HCT116 (cell line): ENCODE measurements around the gene MEIS2. TPM values are rescaled to one million over a fixed set of nuclear protein-coding genes. Genes with fewer than 3 reads are reported as not detected.

ENCODE experiments used
- ATAC-seq: fragments of 200-7000 bp; cut with Tn5 transposase; 2 replicates; pipeline ENCODE4 v1.9.1; 2020; ENCODE audit warnings: mild to moderate bottlenecking, moderate library complexity
- BruUV-seq: library from RNA; stranded (reverse); fragments of 400-500 nt; replicated peaks from 2 replicates; lab custom pipeline; 2021; lab: Mats Ljungman, UMichigan
- CTCF ChIA-PET: fragments of 300-600 bp; sonication (Branson Sonifier 250); formaldehyde crosslinking; loops from one replicate; lab custom pipeline; 2021; ENCODE audit warnings: antibody characterized with exemption; lab: Charles Lee
- POLR2A ChIA-PET: fragments of 300-600, 350-600 bp; sonication (Branson Sonifier 250); formaldehyde crosslinking; loops from one replicate; lab custom pipeline; 2021; ENCODE audit warnings: antibody characterized with exemption; lab: Charles Lee
- RAD21 ChIA-PET, 2 experiments: fragments of 300-600 bp; sonication (Branson Sonifier 250); formaldehyde crosslinking; loops; one replicate each; lab custom pipeline; 2023; ENCODE audit warnings: low total read pairs in 2 of 2; ENCODE audit not compliant: uncharacterized antibody in 2 of 2, unreplicated experiment in 2 of 2, low non-redundant PET in 1 of 2; lab: Charles Lee
- DNase-seq: peaks from one replicate; pipeline ENCODE4 v3.0.0-alpha.2; 2010; ENCODE audit warnings: low read depth, low spot score
- H2AFZ ChIP-seq: fragments of 200-600 bp; shearing (Covaris generic), sonication (generic); 2 replicates; pipeline ENCODE4 v1.6.1; 2017; ENCODE audit warnings: low read depth, mixed run types, mixed read lengths, antibody characterized with exemption, low read length; ENCODE audit not compliant: poor library complexity, severe bottlenecking
- H3K27ac ChIP-seq: 2 replicates; pipeline ENCODE4 v1.5.1; 2012; ENCODE audit warnings: low read depth, low read length
- H3K27me3 ChIP-seq: fragments of 200-600 bp; sonication (generic); 2 replicates; pipeline ENCODE4 v1.6.1; 2016; ENCODE audit warnings: mixed run types, low read length, mixed read lengths; ENCODE audit not compliant: insufficient read depth
- H3K36me3 ChIP-seq, 2 experiments: fragments of 200-500 bp in 1 of 2; fragments of 200-600 bp in 1 of 2; sonication (Bioruptor generic) in 1 of 2; sonication (generic) in 1 of 2; 2 replicates each; pipeline versions ENCODE4 v1.5.1 to v1.6.1; 2014 to 2016; ENCODE audit warnings: low read length in 2 of 2, inconsistent platforms in 1 of 2, mixed read lengths in 1 of 2, mixed run types in 1 of 2; ENCODE audit not compliant: insufficient read depth in 2 of 2, control insufficient read depth in 1 of 2
- H3K4me1 ChIP-seq, 2 experiments: fragments of 200-600 bp in 1 of 2; sonication (generic) in 1 of 2; 2 replicates each; pipeline versions ENCODE4 v1.5.1 to v1.6.1; 2012 to 2017; ENCODE audit warnings: low read length in 2 of 2, inconsistent platforms in 1 of 2, mild to moderate bottlenecking in 1 of 2, mixed read lengths in 1 of 2, mixed run types in 1 of 2, moderate library complexity in 1 of 2; ENCODE audit not compliant: insufficient read depth in 2 of 2, control insufficient read depth in 1 of 2
- H3K4me2 ChIP-seq: fragments of 200-600 bp; sonication (generic); 2 replicates; pipeline ENCODE4 v1.6.1; 2017; ENCODE audit warnings: mixed run types, low read length, mixed read lengths
- H3K4me3 ChIP-seq, 2 experiments: fragments of 200-600 bp in 1 of 2; sonication (generic) in 1 of 2; replicated peaks in 1 of 2; 2 replicates each; pipeline ENCODE4 v1.5.1; 2011 to 2016; ENCODE audit warnings: low read length in 2 of 2, control low read depth in 1 of 2, low read depth in 1 of 2, mild to moderate bottlenecking in 1 of 2, mixed read lengths in 1 of 2, mixed run types in 1 of 2
- H3K79me2 ChIP-seq: fragments of 200-600 bp; sonication (generic); 2 replicates; pipeline ENCODE4 v1.6.1; 2017; ENCODE audit warnings: mild to moderate bottlenecking, mixed run types, low read length, moderate library complexity, mixed read lengths; ENCODE audit not compliant: insufficient read depth
- H3K9ac ChIP-seq: fragments of 200-600 bp; sonication (generic); 2 replicates; pipeline ENCODE4 v1.6.1; 2016; ENCODE audit warnings: low read length, mixed read lengths
- H3K9me2 ChIP-seq: fragments of 200-600 bp; sonication (generic), shearing (Covaris generic); 2 replicates; pipeline ENCODE4 v1.6.1; 2017; ENCODE audit warnings: mixed run types, mild to moderate bottlenecking, moderate library complexity; ENCODE audit not compliant: insufficient read depth
- H3K9me3 ChIP-seq, 2 experiments: fragments of 200-500 bp in 1 of 2; fragments of 200-600 bp in 1 of 2; sonication (Bioruptor generic) in 1 of 2; sonication (generic) in 1 of 2; 2 replicates each; pipeline ENCODE4 v1.6.1; 2014 to 2017; ENCODE audit warnings: low read length in 2 of 2, mixed read lengths in 2 of 2, inconsistent platforms in 1 of 2, low read depth in 1 of 2, mild to moderate bottlenecking in 1 of 2, mixed run types in 1 of 2, moderate library complexity in 1 of 2; ENCODE audit not compliant: control insufficient read depth in 1 of 2, insufficient read depth in 1 of 2
- H4K20me1 ChIP-seq: fragments of 200-600 bp; sonication (generic), shearing (Covaris generic); 2 replicates; pipeline ENCODE4 v1.6.1; 2017; ENCODE audit warnings: mixed run types, mild to moderate bottlenecking, moderate library complexity; ENCODE audit not compliant: insufficient read depth
- CBX3 ChIP-seq: IDR thresholded peaks from 2 replicates; pipeline ENCODE4 v1.6.1; 2012; ENCODE audit warnings: low read depth
- ELF1 ChIP-seq: IDR thresholded peaks from 2 replicates; pipeline ENCODE4 v1.6.1; 2012; ENCODE audit warnings: low read depth, borderline replicate concordance
- EZH2 ChIP-seq: fragments of 200-600 bp; sonication (generic); IDR thresholded peaks from 2 replicates; pipeline ENCODE4 v1.6.1; 2017; ENCODE audit warnings: antibody characterized with exemption, mixed run types
- FOSL1 ChIP-seq: IDR thresholded peaks from 2 replicates; pipeline ENCODE4 v1.6.1; 2012; ENCODE audit warnings: low read depth
- JUND ChIP-seq: IDR thresholded peaks from 2 replicates; pipeline ENCODE4 v1.6.1; 2012
- POLR2A ChIP-seq: IDR thresholded peaks from 2 replicates; pipeline ENCODE4 v1.7.0; 2011; ENCODE audit warnings: borderline replicate concordance; ENCODE audit not compliant: insufficient read depth, insufficient read length; ENCODE audit errors: extremely low read depth
- POLR2AphosphoS5 ChIP-seq: IDR thresholded peaks from 2 replicates; pipeline ENCODE4 v1.6.1; 2011; ENCODE audit warnings: mild to moderate bottlenecking, low read depth, low read length, moderate library complexity
- RAD21 ChIP-seq: IDR thresholded peaks from 2 replicates; pipeline ENCODE4 v1.6.1; 2012; ENCODE audit warnings: low read depth, mild to moderate bottlenecking
- SIN3A ChIP-seq: IDR thresholded peaks from 2 replicates; pipeline ENCODE4 v1.6.1; 2012; ENCODE audit warnings: low read depth
- SP1 ChIP-seq: IDR thresholded peaks from 2 replicates; pipeline ENCODE4 v1.6.1; 2012; ENCODE audit warnings: low read depth
- SRF ChIP-seq: IDR thresholded peaks from 2 replicates; pipeline ENCODE4 v1.6.1; 2012; ENCODE audit warnings: low read depth
- TCF7L2 ChIP-seq: IDR thresholded peaks from 2 replicates; pipeline ENCODE4 v1.7.0; 2011; ENCODE audit warnings: borderline replicate concordance, inconsistent platforms; ENCODE audit not compliant: insufficient read depth, insufficient read length; ENCODE audit errors: extremely low read depth
- intact Hi-C: fragments of 100-400 bp; cut with micrococcal nuclease; formaldehyde crosslinking; loops from 2 replicates; pipeline ENCODE4 v1.10.0; 2022
- total RNA-seq: library from RNA; stranded (reverse); gene quantifications from one replicate; pipeline ENCODE4 v1.2.1, GENCODE V29; 2021; ENCODE audit not compliant: unreplicated experiment
- TF ChIP-seq, protein P1 (sequence below), 3 experiments: fragments of 200-600 bp in 1 of 3; sonication (generic) in 1 of 3; IDR thresholded peaks in 2 of 3; conservative IDR thresholded peaks in 1 of 3; 2 replicates each; pipeline ENCODE4 v1.5.1; 2012 to 2017; ENCODE audit warnings: low read depth in 2 of 3, low read length in 2 of 3, antibody characterized with exemption in 1 of 3, borderline replicate concordance in 1 of 3, control low read depth in 1 of 3, mild to moderate bottlenecking in 1 of 3, mixed read lengths in 1 of 3, mixed run types in 1 of 3, moderate library complexity in 1 of 3; ENCODE audit not compliant: insufficient read depth in 1 of 3
- TF ChIP-seq, protein P2 (sequence below): IDR thresholded peaks from 2 replicates; pipeline ENCODE4 v1.6.1; 2012; ENCODE audit warnings: low read depth
- TF ChIP-seq, protein P3 (sequence below): IDR thresholded peaks from 2 replicates; pipeline ENCODE4 v1.6.1; 2012
- TF ChIP-seq, protein P4 (sequence below): IDR thresholded peaks from 2 replicates; pipeline ENCODE4 v1.6.1; 2011; ENCODE audit warnings: mild to moderate bottlenecking, low read length, moderate library complexity; ENCODE audit not compliant: insufficient replicate concordance; ENCODE audit errors: extremely low read depth

Gene MEIS2
- total RNA-seq, 1 experiment from 2014 or later: 11.5 TPM

DNA sequence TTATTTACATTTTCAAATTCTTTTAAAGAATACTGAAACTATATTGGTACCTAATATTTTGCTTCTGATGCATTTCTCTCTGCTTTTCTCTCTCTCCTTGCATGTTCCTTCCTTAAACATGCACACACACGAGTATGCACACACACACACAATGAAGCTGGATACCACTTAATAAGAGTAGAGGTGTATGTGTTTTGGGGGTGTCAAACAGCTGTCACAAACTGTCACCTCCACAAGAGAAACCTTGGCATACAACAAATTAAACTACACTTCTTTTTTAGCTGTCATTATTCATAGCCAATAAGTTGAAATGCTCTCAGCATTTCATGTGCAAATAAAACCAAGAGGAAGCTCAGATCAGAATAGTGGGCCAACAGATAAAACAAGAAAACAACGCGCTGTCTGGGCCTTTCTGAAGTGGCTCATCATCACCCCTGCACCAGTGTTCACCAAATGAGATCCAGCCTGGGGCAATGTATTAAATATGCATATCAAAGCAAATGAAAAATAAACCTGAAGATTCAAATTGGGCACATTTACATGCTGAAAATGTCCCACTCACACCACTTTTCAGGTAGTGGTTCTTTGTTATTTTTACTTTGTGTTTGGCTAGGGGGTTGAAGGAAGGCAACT lies 9.7 kb downstream of the MEIS2 start:
- Histone ChIP-seq H3K4me1 (no peaks in the 10 kb centered on the region), H3K9me2 (no peaks in the 10 kb centered on the region), H3K36me3 (peaks cover 5 to 11% of the 10 kb centered on the region in 2 experiments; a peak in 3 of 4 replicates), H3K27ac (no peak overlapping the region)
- CTCF ChIA-PET: no interaction called here
- no peak for ATAC-seq
- DNase-seq: no peak
- intact Hi-C loops: no loop called here
- TF ChIP-seq ELF1: no peak
- no peak for TF ChIP-seq POLR2A
- TF ChIP-seq CBX3: no peak
- no peak for TF ChIP-seq SIN3A
- TF ChIP-seq POLR2AphosphoS5: no peak
- TF ChIP-seq RAD21: no peak
- TF ChIP-seq, protein P1, sequence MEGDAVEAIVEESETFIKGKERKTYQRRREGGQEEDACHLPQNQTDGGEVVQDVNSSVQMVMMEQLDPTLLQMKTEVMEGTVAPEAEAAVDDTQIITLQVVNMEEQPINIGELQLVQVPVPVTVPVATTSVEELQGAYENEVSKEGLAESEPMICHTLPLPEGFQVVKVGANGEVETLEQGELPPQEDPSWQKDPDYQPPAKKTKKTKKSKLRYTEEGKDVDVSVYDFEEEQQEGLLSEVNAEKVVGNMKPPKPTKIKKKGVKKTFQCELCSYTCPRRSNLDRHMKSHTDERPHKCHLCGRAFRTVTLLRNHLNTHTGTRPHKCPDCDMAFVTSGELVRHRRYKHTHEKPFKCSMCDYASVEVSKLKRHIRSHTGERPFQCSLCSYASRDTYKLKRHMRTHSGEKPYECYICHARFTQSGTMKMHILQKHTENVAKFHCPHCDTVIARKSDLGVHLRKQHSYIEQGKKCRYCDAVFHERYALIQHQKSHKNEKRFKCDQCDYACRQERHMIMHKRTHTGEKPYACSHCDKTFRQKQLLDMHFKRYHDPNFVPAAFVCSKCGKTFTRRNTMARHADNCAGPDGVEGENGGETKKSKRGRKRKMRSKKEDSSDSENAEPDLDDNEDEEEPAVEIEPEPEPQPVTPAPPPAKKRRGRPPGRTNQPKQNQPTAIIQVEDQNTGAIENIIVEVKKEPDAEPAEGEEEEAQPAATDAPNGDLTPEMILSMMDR (IDR thresholded peaks at IDR 0.05 in 2 of 3, conservative IDR thresholded peaks at IDR 0.05 in 1 of 3; ENCODE audit: borderline replicate concordance in 1 of 3, insufficient read depth in 1 of 3, low read depth in 2 of 3, low read length in 2 of 3): no peak
- TF ChIP-seq SP1: no peak
- TF ChIP-seq, protein P2, sequence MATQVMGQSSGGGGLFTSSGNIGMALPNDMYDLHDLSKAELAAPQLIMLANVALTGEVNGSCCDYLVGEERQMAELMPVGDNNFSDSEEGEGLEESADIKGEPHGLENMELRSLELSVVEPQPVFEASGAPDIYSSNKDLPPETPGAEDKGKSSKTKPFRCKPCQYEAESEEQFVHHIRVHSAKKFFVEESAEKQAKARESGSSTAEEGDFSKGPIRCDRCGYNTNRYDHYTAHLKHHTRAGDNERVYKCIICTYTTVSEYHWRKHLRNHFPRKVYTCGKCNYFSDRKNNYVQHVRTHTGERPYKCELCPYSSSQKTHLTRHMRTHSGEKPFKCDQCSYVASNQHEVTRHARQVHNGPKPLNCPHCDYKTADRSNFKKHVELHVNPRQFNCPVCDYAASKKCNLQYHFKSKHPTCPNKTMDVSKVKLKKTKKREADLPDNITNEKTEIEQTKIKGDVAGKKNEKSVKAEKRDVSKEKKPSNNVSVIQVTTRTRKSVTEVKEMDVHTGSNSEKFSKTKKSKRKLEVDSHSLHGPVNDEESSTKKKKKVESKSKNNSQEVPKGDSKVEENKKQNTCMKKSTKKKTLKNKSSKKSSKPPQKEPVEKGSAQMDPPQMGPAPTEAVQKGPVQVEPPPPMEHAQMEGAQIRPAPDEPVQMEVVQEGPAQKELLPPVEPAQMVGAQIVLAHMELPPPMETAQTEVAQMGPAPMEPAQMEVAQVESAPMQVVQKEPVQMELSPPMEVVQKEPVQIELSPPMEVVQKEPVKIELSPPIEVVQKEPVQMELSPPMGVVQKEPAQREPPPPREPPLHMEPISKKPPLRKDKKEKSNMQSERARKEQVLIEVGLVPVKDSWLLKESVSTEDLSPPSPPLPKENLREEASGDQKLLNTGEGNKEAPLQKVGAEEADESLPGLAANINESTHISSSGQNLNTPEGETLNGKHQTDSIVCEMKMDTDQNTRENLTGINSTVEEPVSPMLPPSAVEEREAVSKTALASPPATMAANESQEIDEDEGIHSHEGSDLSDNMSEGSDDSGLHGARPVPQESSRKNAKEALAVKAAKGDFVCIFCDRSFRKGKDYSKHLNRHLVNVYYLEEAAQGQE: no peak
- TF ChIP-seq, protein P3, sequence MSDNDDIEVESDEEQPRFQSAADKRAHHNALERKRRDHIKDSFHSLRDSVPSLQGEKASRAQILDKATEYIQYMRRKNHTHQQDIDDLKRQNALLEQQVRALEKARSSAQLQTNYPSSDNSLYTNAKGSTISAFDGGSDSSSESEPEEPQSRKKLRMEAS: no peak
- TF ChIP-seq SRF: no peak
- TF ChIP-seq, protein P4, sequence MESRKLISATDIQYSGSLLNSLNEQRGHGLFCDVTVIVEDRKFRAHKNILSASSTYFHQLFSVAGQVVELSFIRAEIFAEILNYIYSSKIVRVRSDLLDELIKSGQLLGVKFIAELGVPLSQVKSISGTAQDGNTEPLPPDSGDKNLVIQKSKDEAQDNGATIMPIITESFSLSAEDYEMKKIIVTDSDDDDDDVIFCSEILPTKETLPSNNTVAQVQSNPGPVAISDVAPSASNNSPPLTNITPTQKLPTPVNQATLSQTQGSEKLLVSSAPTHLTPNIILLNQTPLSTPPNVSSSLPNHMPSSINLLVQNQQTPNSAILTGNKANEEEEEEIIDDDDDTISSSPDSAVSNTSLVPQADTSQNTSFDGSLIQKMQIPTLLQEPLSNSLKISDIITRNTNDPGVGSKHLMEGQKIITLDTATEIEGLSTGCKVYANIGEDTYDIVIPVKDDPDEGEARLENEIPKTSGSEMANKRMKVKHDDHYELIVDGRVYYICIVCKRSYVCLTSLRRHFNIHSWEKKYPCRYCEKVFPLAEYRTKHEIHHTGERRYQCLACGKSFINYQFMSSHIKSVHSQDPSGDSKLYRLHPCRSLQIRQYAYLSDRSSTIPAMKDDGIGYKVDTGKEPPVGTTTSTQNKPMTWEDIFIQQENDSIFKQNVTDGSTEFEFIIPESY: no peak
- TF ChIP-seq TCF7L2: no peak
- TF ChIP-seq JUND: no peak
- TF ChIP-seq EZH2: no peak
- TF ChIP-seq FOSL1: no peak
- TF ChIP-seq, all 23 proteins: peak for 0
- ChIA-PET RAD21 (no interaction called here), POLR2A (no interaction called here)
- Histone ChIP-seq H3K4me2 (no peak overlapping the region), H3K27me3 (no peaks in the 10 kb centered on the region), H3K79me2 (no peaks in the 10 kb centered on the region; the same call in 1 of the 2 replicates), H2AFZ (no peak overlapping the region), H3K9me3 (no peaks in the 10 kb centered on the region), H3K4me3 (no peak overlapping the region), H3K9ac (no peak overlapping the region), H4K20me1 (no peaks in the 10 kb centered on the region)
- no TSS peak for BruUV-seq
